HepG2 (cell line): ENCODE results near the gene GART. TPM values are rescaled to one million over a fixed set of nuclear protein-coding genes. Genes with fewer than 3 reads are reported as not detected.
A peak's percentile ranks its signal among the peaks of the same experiment; 100 is the strongest.

Source experiments
- ARID2 ChIP-seq: sonication (generic); formaldehyde crosslinking; IDR thresholded peaks from 2 replicates; pipeline ENCODE4 v1.8.1; 2022; ENCODE audit warnings: mild to moderate bottlenecking, missing genetic modification reagents, borderline replicate concordance
- BATF2 ChIP-seq: sonication (generic); formaldehyde crosslinking; IDR thresholded peaks from 2 replicates; pipeline ENCODE4 v1.8.0; 2022; ENCODE audit warnings: mild to moderate bottlenecking, missing genetic modification reagents, moderate library complexity
- GATAD2A ChIP-seq: IDR thresholded peaks from 2 replicates; pipeline ENCODE4 v1.6.1; 2016
- HNF1A ChIP-seq, 2 experiments: sonication (generic) in 1 of 2; formaldehyde crosslinking in 1 of 2; IDR thresholded peaks; 2 replicates each; pipeline versions ENCODE4 v1.4.0 to v1.6.1; 2016 to 2020; ENCODE audit warnings: borderline replicate concordance in 1 of 2, low read depth in 1 of 2, mild to moderate bottlenecking in 1 of 2, missing genetic modification reagents in 1 of 2
- HNF4G ChIP-seq, 2 experiments: sonication (generic) in 1 of 2; formaldehyde crosslinking in 1 of 2; IDR thresholded peaks; 2 replicates each; pipeline versions ENCODE4 v1.4.0 to v1.6.1; 2011 to 2020; ENCODE audit warnings: borderline replicate concordance in 2 of 2, low read depth in 2 of 2, mild to moderate bottlenecking in 2 of 2, low read length in 1 of 2, missing genetic modification reagents in 1 of 2, moderate library complexity in 1 of 2
- MAFG ChIP-seq: sonication (generic); formaldehyde crosslinking; IDR thresholded peaks from 2 replicates; pipeline ENCODE4 v1.5.1; 2020; ENCODE audit warnings: mild to moderate bottlenecking, missing genetic modification reagents
- MTERF4 ChIP-seq: sonication (generic); formaldehyde crosslinking; IDR thresholded peaks from 2 replicates; pipeline ENCODE4 v1.8.0; 2023; ENCODE audit warnings: mild to moderate bottlenecking, missing genetic modification reagents
- NRL ChIP-seq: sonication (generic); formaldehyde crosslinking; IDR thresholded peaks from 2 replicates; pipeline ENCODE4 v1.5.0; 2020; ENCODE audit warnings: missing genetic modification reagents, mild to moderate bottlenecking, moderate library complexity, borderline replicate concordance
- PBX2 ChIP-seq: IDR thresholded peaks from 2 replicates; pipeline ENCODE4 v1.6.1; 2016; ENCODE audit warnings: control low read depth
- RBM22 ChIP-seq: fragments of 200-400 bp; formaldehyde crosslinking; optimal IDR thresholded peaks from 2 replicates; pipeline ENCODE3; 2017; ENCODE audit warnings: mild to moderate bottlenecking, low read length, moderate library complexity
- RFX5 ChIP-seq: IDR thresholded peaks from 2 replicates; pipeline ENCODE4 v1.6.1; 2011; ENCODE audit warnings: low read depth, low read length, improper control_type of control experiment
- SALL1 ChIP-seq: sonication (generic); formaldehyde crosslinking; IDR thresholded peaks from 2 replicates; pipeline ENCODE4 v1.8.0; 2022; ENCODE audit warnings: mild to moderate bottlenecking, missing genetic modification reagents
- TRAFD1 ChIP-seq: sonication (generic); formaldehyde crosslinking; IDR thresholded peaks from 2 replicates; pipeline ENCODE4 v1.5.1; 2020; ENCODE audit warnings: missing genetic modification reagents, mild to moderate bottlenecking, borderline replicate concordance
- ZFP1 ChIP-seq: IDR thresholded peaks from 2 replicates; pipeline ENCODE4 v1.6.1; 2016
- ZNF367 ChIP-seq: sonication (generic); formaldehyde crosslinking; IDR thresholded peaks from 2 replicates; pipeline ENCODE4 v1.4.0; 2020; ENCODE audit warnings: missing genetic modification reagents, borderline replicate concordance
- ZNF382 ChIP-seq: sonication (generic); formaldehyde crosslinking; IDR thresholded peaks from 2 replicates; pipeline ENCODE4 v1.5.0; 2020; ENCODE audit warnings: missing genetic modification reagents, mild to moderate bottlenecking, borderline replicate concordance
- ZNF558 ChIP-seq: sonication (generic); formaldehyde crosslinking; IDR thresholded peaks from 2 replicates; pipeline ENCODE4 v1.9.0; 2022; ENCODE audit warnings: mild to moderate bottlenecking, missing genetic modification reagents, borderline replicate concordance
- ZNF746 ChIP-seq: sonication (generic); formaldehyde crosslinking; IDR thresholded peaks from 2 replicates; pipeline ENCODE4 v1.8.0; 2022; ENCODE audit warnings: mild to moderate bottlenecking, missing genetic modification reagents
- ZNF782 ChIP-seq: sonication (generic); formaldehyde crosslinking; IDR thresholded peaks from 2 replicates; pipeline ENCODE4 v1.4.0; 2020; ENCODE audit warnings: missing genetic modification reagents, mild to moderate bottlenecking, borderline replicate concordance
- polyA plus RNA-seq, 8 experiments: library from polyadenylated mRNA; depleted of rRNA in 3 of 8; stranded (reverse) in 7 of 8; unstranded in 1 of 8; fragments of >200 nt; fragmentation: Illumina TruSeq in 4 of 8; extraction: Trizol in 4 of 8; gene quantifications; 2 replicates each; pipeline versions ENCODE4 v1.2.1 to v1.2.3, GENCODE V29; 2011 to 2016; ENCODE audit warnings: low read depth in 4 of 8, missing spikeins in 1 of 8, mixed read lengths in 1 of 8; ENCODE audit not compliant: insufficient read depth in 1 of 8
- total RNA-seq, 5 experiments: library from RNA; depleted of rRNA; stranded (reverse); fragments of >200 nt; fragmentation: Illumina TruSeq; extraction: Trizol; gene quantifications; 2 replicates each; pipeline ENCODE4 v1.2.3, GENCODE V29; 2016; ENCODE audit warnings: low read depth in 1 of 5

The GART gene
- total and polyA plus RNA-seq, 2 of the 13 experiments (the other 11 are each of a cell fraction or from before 2014, with no cell fraction given) = 17.9 to 109 TPM

GRCh38 chr21:33588485-33589335 lies 46.8 kb upstream of the GART start, which contains the start of gene DONSON (continued):
- no peak for TF ChIP-seq HNF1A (IDR thresholded peaks at IDR 0.05; ENCODE audit: low read depth)
- TF ChIP-seq HNF1A (CRISPR knock-in tag; IDR thresholded peaks at IDR 0.05; ENCODE audit: borderline replicate concordance) = 0 out of 2 replicates have a peak, but pooled peaks have one; percentile 35
- no peak for TF ChIP-seq ARID2 (CRISPR knock-in tag)
- no peak; the same call in none of the 2 replicates for TF ChIP-seq MTERF4 (CRISPR knock-in tag)
- no peak for TF ChIP-seq BATF2 (CRISPR knock-in tag)
- TF ChIP-seq RBM22 = peak; percentile 32
- TF ChIP-seq HNF4G (IDR thresholded peaks at IDR 0.05; ENCODE audit: borderline replicate concordance, low read depth, low read length) = peak; percentile 63
- TF ChIP-seq HNF4G (CRISPR knock-in tag; IDR thresholded peaks at IDR 0.05; ENCODE audit: borderline replicate concordance, low read depth) = peak; percentile 90
- no peak for TF ChIP-seq TRAFD1 (CRISPR knock-in tag)
- no peak for TF ChIP-seq ZNF382 (CRISPR knock-in tag)
- TF ChIP-seq SALL1 (CRISPR knock-in tag) = peak; percentile 86
- peak; percentile 76; the same call in 1 of the 2 replicates for TF ChIP-seq NRL (CRISPR knock-in tag)
- TF ChIP-seq ZNF782 (CRISPR knock-in tag) = no peak; the same call in 1 of the 2 replicates
- TF ChIP-seq ZNF746 (CRISPR knock-in tag) = peak; percentile 48; the same call in 1 of the 2 replicates
- no peak for TF ChIP-seq MAFG (CRISPR knock-in tag)
- no peak for TF ChIP-seq RFX5
- no peak for TF ChIP-seq ZNF367
- no peak for TF ChIP-seq ZNF558
- peak; percentile 80 for TF ChIP-seq GATAD2A
- TF ChIP-seq PBX2 = no peak
- TF ChIP-seq ZFP1 = no peak
